Ureter (tissue), 1 donor: Measurements from ENCODE around the gene FHOD1. TPM values are rescaled to one million over a fixed set of nuclear protein-coding genes. Genes with fewer than 3 reads are reported as not detected.

Experiments
- DNase-seq: peaks from one replicate; pipeline ENCODE4 v3.0.0-alpha.2; 2020; ENCODE audit warnings: low spot score
- total RNA-seq: library from RNA; stranded (reverse); gene quantifications from one replicate; pipeline ENCODE4 v1.2.4, GENCODE V29; 2023
- donor health status: DM: yes; HTN: yes; CAD: no.

Gene FHOD1
- total RNA-seq, 1 donor from 2014 or later = 19.1 TPM

- no peak for DNase-seq
These were observed 30.9 kb upstream of the FHOD1 start for GRCh38 chr16:67277999-67278772.

DNA sequence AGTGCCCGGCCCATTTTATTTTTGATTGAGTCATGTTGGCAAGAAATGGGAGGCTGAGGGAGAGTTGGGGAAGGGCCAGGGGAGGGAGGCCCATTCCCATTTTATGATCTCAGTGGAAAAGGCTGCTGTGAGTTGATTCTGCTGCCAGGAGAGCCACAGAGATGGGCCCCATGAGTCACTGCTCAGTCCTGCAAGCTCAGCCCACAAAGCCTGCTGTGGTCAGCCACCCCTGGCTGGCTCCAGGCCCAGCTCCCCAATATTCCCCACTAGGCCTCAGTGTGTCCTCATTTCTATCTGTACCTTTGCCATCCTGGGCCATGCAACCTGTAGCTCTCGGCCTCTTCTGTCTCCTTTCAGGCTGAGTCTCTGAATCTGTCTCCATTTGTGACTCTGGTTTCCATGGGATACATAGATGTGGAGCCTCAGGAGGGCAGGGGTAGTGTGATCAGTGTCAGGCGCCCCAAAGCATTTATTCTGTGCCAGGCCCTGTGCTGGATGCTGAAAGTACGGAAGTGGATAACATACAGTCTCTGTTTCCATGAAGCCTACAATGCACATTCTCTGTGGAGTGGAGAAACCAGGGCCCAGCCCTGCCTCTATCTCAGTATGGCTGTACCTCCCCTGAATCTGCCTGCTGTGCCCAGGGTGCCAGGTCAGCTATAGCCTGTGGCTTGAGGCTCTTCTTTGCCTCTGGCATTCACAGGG lies 30.2 kb upstream of the FHOD1 start:
- no peak for DNase-seq

- DNase-seq = no peak
These were observed 28.0 kb upstream of the FHOD1 start for GRCh38 chr16:67275321-67275720.

DNA sequence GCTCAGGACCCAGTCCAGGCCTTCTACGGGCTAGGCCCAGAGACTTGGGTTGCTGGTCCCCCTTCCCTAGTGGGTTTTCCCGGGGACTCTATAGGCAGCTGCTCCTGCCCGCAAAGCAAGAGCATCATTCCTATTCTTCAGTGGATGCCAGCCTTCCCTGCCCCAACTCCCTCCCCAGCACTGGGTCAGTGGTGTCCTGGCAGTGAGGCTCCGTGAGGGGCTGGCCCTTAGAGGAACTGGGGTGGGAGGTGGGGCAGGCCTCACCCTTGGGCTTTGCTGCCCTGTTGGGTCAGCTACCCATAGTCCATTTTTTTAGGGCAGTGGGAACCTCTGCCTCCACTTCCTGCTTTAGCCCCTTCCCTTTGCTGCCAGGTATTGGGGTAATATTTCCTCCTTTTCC lies 24.2 kb upstream of the FHOD1 start:
- no peak for DNase-seq

- no peak for DNase-seq
These were observed 23.7 kb upstream of the FHOD1 start for GRCh38 chr16:67270931-67271338.

- no peak for DNase-seq
These were observed 22.5 kb upstream of the FHOD1 start for GRCh38 chr16:67269766-67270165.

DNA sequence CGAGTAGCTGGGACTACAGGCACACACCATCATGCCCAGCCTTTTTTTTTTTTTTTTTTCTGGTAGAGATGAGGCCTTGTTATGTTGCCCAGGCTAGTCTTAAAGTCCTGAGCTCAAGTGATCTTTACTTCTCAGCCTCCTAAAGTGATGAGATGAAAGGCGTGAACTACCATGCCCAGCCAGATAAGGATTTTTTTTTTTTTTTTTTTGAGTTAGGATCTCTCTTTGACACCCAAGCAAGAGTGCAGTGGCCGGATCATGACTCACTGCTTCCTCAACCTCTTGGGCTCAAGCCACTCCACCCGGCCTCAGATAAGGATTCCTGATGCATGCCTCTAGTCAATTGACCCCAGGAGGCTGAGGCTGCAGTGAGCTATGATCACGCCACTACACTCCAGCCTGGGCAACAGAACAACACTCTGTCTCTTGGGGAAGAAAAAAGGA lies 20.9 kb upstream of the FHOD1 start:
- DNase-seq = no peak

GRCh38 chr16:67265834-67266233 lies 18.6 kb upstream of the FHOD1 start:
- DNase-seq = no peak

DNA sequence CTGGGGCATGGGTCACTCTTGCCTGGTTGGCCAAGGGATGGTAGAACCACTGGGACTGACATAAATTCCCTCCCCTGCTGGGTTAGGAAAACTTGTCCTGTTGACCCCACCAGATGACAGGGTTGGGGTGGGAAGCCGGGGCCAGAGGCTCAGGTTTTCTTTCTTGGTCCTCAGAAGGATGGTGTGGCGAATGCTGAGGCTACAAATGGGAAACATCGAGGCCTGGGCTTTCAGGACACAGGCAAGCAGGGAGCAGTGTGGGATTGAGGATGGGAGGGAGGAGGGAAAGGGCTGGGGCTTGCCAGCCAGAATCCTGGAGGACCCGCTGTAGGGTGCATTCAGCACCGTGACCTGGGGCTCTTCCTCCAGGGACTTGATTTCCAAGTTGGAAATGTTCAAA lies 17.6 kb upstream of the FHOD1 start:
- no peak for DNase-seq

DNA sequence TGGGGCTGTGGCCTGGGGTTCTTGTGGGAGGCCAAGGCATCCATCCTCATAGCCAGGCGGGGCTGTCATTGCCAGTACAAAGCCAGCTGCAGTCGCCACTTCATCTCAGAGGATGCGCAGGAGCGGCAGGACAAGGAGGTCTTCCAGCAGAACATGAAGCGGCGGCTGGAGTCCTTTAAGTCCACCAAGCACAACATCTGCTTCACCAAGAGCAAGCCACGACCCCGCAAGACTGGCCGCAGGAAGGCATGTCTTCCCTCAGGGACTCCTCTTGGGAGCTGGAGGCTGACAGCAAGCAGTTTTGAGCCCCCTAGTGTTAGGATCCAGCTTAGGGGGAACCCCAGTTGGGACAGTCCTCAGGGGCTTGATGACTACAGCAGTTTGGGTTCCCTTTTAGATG lies 17.0 kb upstream of the FHOD1 start:
- DNase-seq = no peak

DNA sequence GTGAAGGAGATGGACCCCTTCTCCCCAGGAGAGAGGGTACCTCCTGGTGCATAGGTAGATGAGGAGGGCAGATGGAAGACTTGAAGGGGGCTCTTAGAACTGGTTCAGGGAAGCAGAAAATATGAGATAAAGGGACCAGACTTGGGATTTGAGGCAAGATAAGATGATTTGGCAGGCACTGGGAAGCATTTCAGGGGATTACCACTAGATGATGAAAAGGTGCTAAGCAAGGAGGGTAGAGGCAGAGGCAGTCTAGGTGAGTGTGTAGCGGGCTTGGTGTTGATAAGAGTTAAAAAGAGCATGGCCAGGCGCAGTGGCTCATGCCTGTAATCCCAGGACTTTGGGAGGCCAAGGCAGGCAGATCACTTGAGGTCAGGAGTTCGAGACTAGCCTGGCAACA lies 15.9 kb upstream of the FHOD1 start:
- no peak for DNase-seq

DNA sequence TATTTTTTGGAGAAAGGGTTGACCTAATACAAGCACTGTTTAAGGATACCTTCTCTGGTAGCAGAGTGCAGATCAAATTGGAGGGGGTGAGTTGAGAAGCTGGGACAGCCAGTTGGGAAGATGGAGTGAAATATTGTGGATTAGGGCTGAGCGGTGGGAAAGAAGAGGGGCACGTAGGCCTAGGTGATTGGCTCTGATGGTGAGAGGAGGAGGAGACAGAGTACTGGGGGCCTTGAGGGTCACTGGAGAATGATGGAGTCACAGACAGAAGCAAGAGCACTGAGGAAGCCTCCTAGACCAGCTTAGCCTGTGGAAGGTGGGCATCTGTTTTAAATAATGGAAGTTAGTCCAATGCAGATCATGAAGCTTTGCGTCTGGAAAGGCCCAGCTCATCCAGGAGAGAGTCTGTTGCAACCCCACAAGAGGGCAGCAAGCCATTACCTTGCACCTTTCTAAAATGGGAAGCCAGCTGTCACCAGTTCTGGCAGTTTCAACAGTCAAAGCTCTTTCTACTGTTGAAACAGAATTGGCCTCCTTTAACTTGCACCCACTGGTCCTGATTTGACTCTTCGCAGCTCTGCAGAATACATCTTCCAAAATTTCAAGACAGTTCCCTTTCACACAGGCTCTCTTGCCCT lies 13.3 kb upstream of the FHOD1 start:
- no peak for DNase-seq

DNA sequence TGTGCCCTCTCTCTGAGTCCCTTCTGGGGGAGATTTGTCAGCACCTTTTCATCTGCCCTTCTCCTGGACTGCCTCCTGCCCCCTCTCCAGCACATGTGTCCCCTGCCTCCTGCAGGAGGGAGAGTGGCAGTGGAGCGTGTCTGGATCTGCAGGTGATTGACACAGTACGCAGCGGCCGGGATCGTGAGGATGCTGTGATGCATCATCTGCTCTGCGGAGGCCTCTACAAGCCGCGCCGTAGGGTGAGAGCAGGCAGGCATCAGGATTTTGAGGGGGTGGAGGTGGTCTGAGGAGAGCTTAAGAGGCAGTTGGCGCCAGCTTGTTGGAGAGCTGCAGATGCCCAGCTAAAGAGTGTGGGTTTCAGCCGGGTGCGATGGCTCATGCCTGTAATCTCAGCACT lies 12.4 kb upstream of the FHOD1 start:
- DNase-seq = no peak

DNA sequence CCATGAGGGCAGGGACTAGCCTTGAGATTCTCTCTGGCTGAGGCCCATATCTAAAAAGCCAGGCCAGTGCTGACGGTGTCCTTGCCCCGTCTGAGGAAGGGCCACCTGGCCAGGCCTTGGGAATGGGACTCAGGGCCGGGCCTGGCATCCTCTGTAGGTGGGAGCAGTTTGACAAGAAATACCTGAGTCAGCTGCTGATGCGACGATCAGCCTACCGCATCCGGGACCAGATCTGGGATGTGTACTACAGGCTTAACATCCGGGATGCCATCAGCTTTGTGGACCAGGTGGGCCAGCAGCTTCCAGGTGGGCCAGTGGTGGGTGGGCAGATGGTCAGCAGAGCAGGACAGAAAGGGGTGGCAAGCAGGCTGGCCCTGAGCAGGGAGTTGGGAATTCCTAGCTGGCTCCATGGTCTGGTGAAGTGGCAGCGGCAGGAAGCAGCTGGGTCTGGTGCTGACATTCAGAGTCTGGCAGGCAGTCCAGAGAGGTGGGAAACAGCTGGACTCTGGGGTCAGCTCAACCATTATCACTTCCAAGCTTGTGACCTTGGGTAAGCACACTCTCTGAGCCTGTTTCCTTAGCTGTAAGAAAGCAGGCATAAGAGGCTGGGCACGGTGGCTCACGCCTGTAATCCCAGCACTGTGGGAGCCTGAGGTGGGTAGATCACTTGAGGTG lies 11.0 kb upstream of the FHOD1 start:
- no peak for DNase-seq

- no peak for DNase-seq
These were observed 10.3 kb upstream of the FHOD1 start for GRCh38 chr16:67257486-67258160.

DNA sequence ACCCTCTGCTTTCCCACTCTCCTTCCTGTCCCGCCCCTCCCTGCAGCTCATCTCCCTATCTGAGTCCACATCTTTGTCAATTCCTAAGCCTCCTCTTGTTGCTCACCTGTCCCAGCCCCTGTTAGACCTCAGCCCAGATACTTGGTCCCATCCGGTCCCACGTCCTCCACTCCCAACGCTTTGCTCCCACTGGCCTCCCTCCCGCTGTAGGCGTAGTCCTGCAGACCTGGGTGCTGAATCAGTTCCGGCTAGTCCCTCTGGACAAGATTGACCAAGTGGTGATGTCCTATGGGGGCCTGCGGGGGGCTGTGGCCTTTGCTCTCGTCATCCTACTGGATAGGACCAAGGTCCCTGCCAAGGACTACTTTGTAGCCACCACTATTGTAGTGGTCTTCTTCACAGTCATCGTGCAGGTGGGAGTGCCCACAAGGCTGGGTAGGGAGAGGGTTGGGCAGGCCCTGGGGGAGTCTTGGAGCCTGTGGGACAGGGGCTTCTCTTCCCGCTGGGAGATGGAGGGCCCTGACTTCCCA lies 9.5 kb upstream of the FHOD1 start:
- no peak for DNase-seq

DNA sequence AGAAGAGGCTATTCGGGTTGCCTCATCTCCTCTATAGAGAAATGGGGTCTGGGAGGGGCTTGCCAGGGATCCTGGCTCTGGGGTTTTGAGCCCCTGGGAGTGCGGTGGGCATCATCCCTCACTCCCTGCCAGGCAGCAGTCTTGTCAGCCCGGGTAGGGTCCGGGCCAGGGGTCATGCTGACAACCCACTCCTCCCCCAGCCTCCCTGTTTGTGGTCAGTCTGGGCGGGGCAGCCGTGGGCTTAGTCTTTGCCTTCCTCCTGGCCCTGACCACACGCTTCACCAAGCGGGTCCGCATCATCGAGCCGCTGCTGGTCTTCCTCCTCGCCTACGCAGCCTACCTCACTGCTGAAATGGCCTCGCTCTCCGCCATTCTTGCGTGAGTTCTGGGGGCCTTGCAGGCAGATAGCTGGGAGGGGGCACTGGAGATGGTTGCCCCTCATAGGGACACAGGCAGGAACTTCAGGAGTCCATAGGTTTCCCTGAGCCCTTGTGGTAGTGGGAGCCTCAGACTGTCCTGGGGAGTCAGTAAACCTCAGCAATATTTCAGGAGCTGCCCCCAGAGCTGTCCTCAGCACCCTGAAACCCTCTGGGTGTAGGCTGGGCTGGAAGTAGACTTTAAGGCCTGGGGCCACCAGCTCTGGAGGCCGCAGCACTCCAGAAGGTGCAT lies 8.4 kb upstream of the FHOD1 start:
- DNase-seq = no peak

DNA sequence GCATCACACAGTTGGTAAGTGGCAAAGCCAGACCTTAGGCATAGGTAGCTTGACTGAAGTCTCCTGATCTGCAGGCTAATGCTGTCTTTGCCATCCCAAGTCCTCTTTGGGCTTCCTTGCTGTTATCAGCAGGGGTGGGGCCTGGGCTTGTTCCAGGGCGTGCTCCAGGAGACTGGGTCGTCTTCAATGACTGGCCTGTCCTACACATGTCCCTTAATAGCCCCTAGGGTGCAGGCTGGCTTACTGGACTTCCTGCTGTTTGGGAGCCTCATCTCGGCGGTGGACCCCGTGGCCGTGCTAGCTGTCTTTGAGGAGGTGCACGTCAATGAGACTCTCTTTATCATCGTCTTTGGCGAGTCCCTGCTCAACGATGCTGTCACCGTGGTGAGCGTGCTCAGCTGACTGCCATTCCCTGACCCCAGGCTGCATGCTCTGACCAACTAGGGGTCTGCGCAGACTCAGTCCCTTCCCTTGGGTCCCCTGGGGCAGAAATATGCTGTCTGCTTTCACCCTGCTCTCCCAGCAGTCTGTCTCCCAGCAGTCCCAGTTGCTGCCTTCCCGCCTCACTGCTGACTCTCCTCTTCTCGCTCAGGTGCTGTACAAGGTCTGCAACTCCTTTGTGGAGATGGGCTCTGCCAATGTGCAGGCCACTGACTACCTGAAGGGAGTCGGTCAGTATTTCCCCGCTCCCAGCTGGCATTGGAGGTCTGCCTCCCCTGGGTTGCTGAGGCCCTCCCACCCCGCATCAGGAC lies 7.7 kb upstream of the FHOD1 start:
- no peak for DNase-seq

GRCh38 chr16:67252609-67253497 lies 5.6 kb upstream of the FHOD1 start:
- no peak for DNase-seq
